MCF 10A (cell line): ENCODE results near the gene PPCDC. TPM values are rescaled to one million over a fixed set of nuclear protein-coding genes. Genes with fewer than 3 reads are reported as not detected.
A peak's percentile ranks its signal among the peaks of the same experiment; 100 is the strongest.

Experiments used
- BruUV-seq: library from RNA; stranded (reverse); fragments of 400-500 nt; replicated peaks from 2 replicates; lab custom pipeline; 2021; lab: Mats Ljungman, UMichigan
- CTCF ChIA-PET: fragments of 300-600 bp; sonication (Branson Sonifier 250); formaldehyde crosslinking; extraction: SDS; loops from one replicate; lab custom pipeline; 2021; ENCODE audit warnings: antibody characterized with exemption, inconsistent platforms; lab: Yijun Ruan, JAX
- POLR2A ChIA-PET: fragments of 300-600, 350-650 bp; sonication (Branson Sonifier 250); formaldehyde crosslinking; extraction: SDS; loops from one replicate; lab custom pipeline; 2020; ENCODE audit warnings: antibody characterized with exemption, inconsistent platforms; lab: Yijun Ruan, JAX
- DNase-seq: peaks from one replicate; pipeline ENCODE4 v3.0.0-alpha.2; 2018; ENCODE audit not compliant: unreplicated experiment
- H3K27ac Mint-ChIP-seq: one replicate; pipeline ENCODE4 v1.8.0; 2022; ENCODE audit warnings: mild to moderate bottlenecking, low read depth, mixed read lengths; ENCODE audit not compliant: unreplicated experiment
- H3K27me3 Mint-ChIP-seq: one replicate; pipeline ENCODE4 v1.8.0; 2022; ENCODE audit warnings: mixed read lengths; ENCODE audit not compliant: insufficient read depth, unreplicated experiment
- H3K36me3 Mint-ChIP-seq: one replicate; pipeline ENCODE4 v1.8.0; 2022; ENCODE audit warnings: mild to moderate bottlenecking, moderate library complexity, mixed read lengths; ENCODE audit not compliant: insufficient read depth, unreplicated experiment
- H3K4me1 Mint-ChIP-seq: one replicate; pipeline ENCODE4 v1.8.0; 2022; ENCODE audit warnings: mixed read lengths; ENCODE audit not compliant: insufficient read depth, unreplicated experiment
- H3K4me3 Mint-ChIP-seq: one replicate; pipeline ENCODE4 v1.8.0; 2022; ENCODE audit warnings: mild to moderate bottlenecking, moderate library complexity, mixed read lengths; ENCODE audit not compliant: unreplicated experiment
- H3K9me3 Mint-ChIP-seq: one replicate; pipeline ENCODE4 v1.8.0; 2022; ENCODE audit warnings: mixed read lengths; ENCODE audit not compliant: unreplicated experiment
- intact Hi-C: fragments of 100-400 bp; cut with micrococcal nuclease; formaldehyde crosslinking; loops from 2 replicates; pipeline ENCODE4 v1.14.1; 2022
- total RNA-seq: library from RNA; stranded (reverse); gene quantifications from 2 replicates; pipeline ENCODE4 v1.2.3, GENCODE V29; 2022
- TF ChIP-seq, protein P1 (sequence below): fragments of 200-600 bp; IDR thresholded peaks from one replicate; pipeline ENCODE4 v1.8.0; 2022; ENCODE audit warnings: antibody characterized with exemption, mild to moderate bottlenecking; ENCODE audit not compliant: unreplicated experiment

Gene PPCDC
- total RNA-seq, 1 experiment from 2014 or later = 25.1 TPM

DNA sequence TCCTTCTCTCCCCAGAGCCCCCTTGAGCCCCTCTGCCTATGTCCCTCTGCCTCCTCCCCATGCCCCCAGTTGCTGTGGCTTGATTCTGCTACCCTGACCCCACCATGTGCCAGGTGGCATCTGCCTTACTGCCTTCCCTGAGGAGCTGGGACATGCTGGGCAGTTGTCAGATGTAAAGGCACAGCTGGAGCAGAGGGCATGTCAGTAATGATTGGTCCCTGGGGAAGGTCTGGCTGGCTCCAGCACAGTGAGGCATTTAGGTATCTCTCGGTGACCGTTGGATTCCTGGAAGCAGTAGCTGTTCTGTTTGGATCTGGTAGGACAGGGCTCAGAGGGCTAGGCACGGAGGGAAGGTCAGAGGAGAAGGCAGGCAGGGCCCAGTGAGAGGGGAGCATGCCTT lies 3.5 kb upstream of the PPCDC start:
- intact Hi-C loops = loop anchor here (10.0 kb wide), 2 partner anchors 255 to 285 kb away; no protein-coding TSS in a partner anchor
- no peaks in the 10 kb centered on the region for H3K27me3 Mint-ChIP-seq
- H3K4me1 Mint-ChIP-seq = no peaks in the 10 kb centered on the region
- CTCF ChIA-PET = interaction anchor here (0.7 kb wide), 1 partner anchor 69 kb away, joined by 3 read pairs; no protein-coding TSS in a partner anchor
- H3K9me3 Mint-ChIP-seq = no peaks in the 10 kb centered on the region
- POLR2A ChIA-PET = no interaction called here
- BruUV-seq = no TSS peak
- H3K4me3 Mint-ChIP-seq = no peak overlapping the region
- H3K27ac Mint-ChIP-seq = no peak overlapping the region
- peaks cover 7% of the 10 kb centered on the region for H3K36me3 Mint-ChIP-seq
- no peak for DNase-seq
- TF ChIP-seq, protein P1, sequence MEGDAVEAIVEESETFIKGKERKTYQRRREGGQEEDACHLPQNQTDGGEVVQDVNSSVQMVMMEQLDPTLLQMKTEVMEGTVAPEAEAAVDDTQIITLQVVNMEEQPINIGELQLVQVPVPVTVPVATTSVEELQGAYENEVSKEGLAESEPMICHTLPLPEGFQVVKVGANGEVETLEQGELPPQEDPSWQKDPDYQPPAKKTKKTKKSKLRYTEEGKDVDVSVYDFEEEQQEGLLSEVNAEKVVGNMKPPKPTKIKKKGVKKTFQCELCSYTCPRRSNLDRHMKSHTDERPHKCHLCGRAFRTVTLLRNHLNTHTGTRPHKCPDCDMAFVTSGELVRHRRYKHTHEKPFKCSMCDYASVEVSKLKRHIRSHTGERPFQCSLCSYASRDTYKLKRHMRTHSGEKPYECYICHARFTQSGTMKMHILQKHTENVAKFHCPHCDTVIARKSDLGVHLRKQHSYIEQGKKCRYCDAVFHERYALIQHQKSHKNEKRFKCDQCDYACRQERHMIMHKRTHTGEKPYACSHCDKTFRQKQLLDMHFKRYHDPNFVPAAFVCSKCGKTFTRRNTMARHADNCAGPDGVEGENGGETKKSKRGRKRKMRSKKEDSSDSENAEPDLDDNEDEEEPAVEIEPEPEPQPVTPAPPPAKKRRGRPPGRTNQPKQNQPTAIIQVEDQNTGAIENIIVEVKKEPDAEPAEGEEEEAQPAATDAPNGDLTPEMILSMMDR = no peak

DNA sequence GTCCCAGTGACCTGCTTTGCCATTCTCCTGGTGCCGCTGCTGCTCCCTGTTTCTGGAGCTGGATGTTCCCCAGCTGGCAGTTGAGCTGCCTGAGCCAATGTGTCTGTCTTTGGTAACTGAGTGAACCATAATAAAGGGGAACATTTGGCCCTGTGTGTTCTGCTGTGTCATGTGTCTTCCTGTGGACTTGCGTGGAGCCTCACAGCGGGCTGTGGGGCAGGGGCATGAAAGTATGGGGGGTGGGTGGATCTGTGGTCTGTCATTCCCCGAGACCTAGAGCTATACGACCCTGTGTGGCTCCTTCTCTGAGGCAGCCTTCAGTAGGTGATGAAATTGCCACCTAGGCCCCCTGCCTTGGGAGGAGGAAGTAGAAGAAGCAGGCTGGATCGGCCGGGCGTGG lies 2.0 kb upstream of the PPCDC start:
- Mint-ChIP-seq H3K36me3 (peaks cover 7% of the 10 kb centered on the region), H3K27me3 (no peaks in the 10 kb centered on the region), H3K4me1 (no peaks in the 10 kb centered on the region), H3K9me3 (no peaks in the 10 kb centered on the region), H3K4me3 (no peak overlapping the region), H3K27ac (peak overlapping the region; percentile 80)
- ChIA-PET CTCF (no interaction called here), POLR2A (no interaction called here)
- intact Hi-C loops = loop anchor here (10.0 kb wide), 2 partner anchors 253 to 283 kb away; no protein-coding TSS in a partner anchor
- no peak for DNase-seq
- no TSS peak for BruUV-seq
- TF ChIP-seq, protein P1 = no peak

DNA sequence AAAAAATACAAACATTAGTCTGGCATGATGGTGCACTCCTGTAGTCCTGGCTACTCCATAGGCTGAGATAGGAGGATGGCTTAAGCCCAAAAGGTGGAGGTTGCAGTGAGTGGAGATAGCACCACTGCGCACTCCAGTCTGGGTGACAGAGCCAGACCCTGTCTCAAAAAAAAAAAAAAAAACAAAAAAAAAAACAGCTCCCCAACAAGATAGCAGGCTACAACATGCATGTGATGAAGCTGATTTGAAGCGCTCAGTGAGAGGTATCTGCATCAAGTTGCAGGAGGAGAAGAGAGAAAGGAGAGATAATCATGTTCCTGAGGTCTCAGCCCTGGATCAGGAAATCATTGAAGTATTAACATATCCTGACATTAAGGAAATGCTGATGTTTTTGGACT lies 608 bp upstream of the PPCDC start:
- peak overlapping the region; percentile 95 for H3K27ac Mint-ChIP-seq
- no peaks in the 10 kb centered on the region for H3K4me1 Mint-ChIP-seq
- CTCF ChIA-PET = interaction anchor here (0.6 to 1.1 kb wide), 5 partner anchors 11 to 243 kb away, joined by 3 to 6 read pairs (median 3); partner anchors contain the start of gene C15orf39
- intact Hi-C loops = loop anchor here (10.0 kb wide), 2 partner anchors 252 to 282 kb away; no protein-coding TSS in a partner anchor
- no TSS peak for BruUV-seq
- H3K27me3 Mint-ChIP-seq = no peaks in the 10 kb centered on the region
- H3K4me3 Mint-ChIP-seq = peak overlapping the region; percentile 94
- H3K36me3 Mint-ChIP-seq = peaks cover 7% of the 10 kb centered on the region
- TF ChIP-seq, protein P1 = no peak
- no peak for DNase-seq
- POLR2A ChIA-PET = interaction anchor here (0.6 to 3.1 kb wide), 19 partner anchors 8 to 735 kb away, joined by 3 to 35 read pairs (median 4); partner anchors contain the start of genes C15orf39, COMMD4, COX5A and MAN2C1
- H3K9me3 Mint-ChIP-seq = no peaks in the 10 kb centered on the region

DNA sequence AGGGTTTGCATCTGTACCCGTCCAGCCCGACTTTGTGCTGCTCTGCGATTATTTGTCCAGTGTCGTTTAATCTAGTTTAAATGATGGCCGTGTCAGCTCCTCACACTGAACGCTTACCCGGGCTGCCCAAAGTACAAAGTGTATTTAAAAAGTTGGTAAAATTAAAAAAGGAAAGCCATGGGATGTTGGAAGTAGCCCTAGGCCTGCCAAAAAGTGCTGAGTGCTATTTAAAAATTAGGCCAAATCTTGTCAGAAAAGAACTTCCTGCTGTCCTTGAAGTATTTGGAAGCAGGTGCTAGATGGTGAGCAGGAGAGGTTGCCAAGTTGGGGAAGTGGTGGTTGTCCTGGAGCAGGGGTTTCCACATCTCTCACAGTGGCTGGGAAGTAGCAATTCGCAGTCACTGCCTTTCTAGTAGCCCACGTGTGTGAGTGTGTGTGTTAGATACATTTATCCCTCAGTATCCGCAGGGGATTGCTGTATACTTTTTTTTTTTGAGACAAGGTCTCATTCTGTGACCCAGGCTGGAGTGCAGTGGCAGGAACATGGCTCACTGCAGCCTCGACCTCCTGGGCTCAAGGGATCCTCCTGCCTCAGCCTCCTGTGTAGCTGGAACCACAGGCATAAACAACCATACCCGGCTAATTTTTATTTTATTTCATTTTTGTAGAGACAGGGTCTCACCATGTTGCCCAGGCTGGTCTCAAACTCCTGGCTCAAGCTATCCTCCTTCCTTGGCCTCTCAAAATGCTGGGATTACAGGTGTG lies 664 bp downstream of the PPCDC start:
- H3K4me3 Mint-ChIP-seq = peak overlapping the region; percentile 94
- H3K27me3 Mint-ChIP-seq = no peaks in the 10 kb centered on the region
- TSS peak; percentile 77 for BruUV-seq
- CTCF ChIA-PET = interaction anchor here (0.7 to 2.6 kb wide), 6 partner anchors 10 to 182 kb away, joined by 3 to 14 read pairs (median 6); partner anchors contain the start of gene C15orf39
- peak; percentile 51 for DNase-seq
- peaks cover 7% of the 10 kb centered on the region for H3K36me3 Mint-ChIP-seq
- no peaks in the 10 kb centered on the region for H3K9me3 Mint-ChIP-seq
- POLR2A ChIA-PET = interaction anchor here (0.6 to 3.1 kb wide), 21 partner anchors 9 to 430 kb away, joined by 3 to 35 read pairs (median 4); partner anchors contain the start of genes C15orf39, COMMD4, COX5A and MAN2C1
- intact Hi-C loops = loop anchor here (10.0 kb wide), 2 partner anchors 251 to 281 kb away; no protein-coding TSS in a partner anchor
- H3K4me1 Mint-ChIP-seq = peaks cover 2% of the 10 kb centered on the region
- H3K27ac Mint-ChIP-seq = peak overlapping the region; percentile 95
- TF ChIP-seq, protein P1 = no peak
